K562 treated with DMSO at 1 percent for 24 hours (cell line): ENCODE data around the gene SCUBE1. TPM values are rescaled to one million over a fixed set of nuclear protein-coding genes. Genes with fewer than 3 reads are reported as not detected.

Experiments
- total RNA-seq: library from RNA; unstranded; fragments of 300-600 nt; gene quantifications from 2 replicates; pipeline ENCODE4 v1.2.3, GENCODE V29; 2022; ENCODE audit warnings: low read depth; ENCODE audit not compliant: insufficient read depth

The SCUBE1 gene
- 0.02 TPM in 1 of 2 replicates, not detected in the other for total RNA-seq

GRCh38 chr22:43343262-43343669 is at the start of gene SCUBE1:
Gene SCUBE1 (minus strand): TSS chr22:43343372. CDS start chr22:43343261, 111 bp downstream.

GRCh38 chr22:43186272-43187170 is 156.7 kb downstream of the SCUBE1 start, which contains the start of gene TTLL12:
Gene TTLL12 (minus strand): TSS chr22:43187134. CDS start chr22:43187069, 65 bp downstream.

DNA sequence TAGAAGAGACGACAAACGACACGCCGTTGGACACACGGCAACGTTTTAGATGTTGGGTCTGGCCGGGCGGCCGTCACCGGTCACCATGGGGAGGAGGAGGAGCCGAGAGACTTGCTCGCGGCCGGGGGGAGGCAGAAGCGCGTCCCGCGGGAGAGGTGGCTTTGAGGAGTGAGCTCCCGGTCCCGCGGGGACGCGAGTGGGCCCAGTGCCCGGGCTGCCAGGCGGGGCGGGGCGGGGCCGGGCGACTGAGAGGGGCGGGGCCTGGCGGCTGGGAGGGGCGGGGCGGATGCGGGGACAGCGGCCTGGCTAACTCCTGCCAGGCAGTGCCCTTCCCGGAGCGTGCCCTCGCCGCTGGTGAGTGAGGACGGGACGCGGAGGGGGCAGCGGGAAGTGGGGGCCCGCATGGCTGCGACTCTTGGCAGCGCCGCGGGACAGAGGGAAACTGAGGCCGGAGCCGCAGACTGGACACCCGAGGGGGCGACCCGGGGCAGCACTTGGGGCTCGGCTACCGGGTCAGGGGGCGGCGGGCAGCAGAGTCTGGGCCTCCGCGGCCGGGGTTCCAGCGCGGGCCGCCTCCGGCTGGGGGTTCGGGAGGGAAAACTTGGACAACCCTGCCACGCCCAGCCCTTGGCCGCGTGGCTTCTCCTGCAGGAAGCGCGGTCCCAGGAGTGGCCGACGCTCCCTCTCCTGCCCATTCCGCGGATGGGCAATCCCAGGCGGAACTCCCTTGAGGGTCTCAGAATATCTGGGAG is 191.7 kb downstream of the SCUBE1 start, which contains the start of gene TSPO:
Gene TSPO, plus strand, starts transcription at position 309 of the 752 bp plus-strand sequence. CDS start 7,680 bp downstream, outside the sequence.

Other genes starting within 250 kb of the SCUBE1 start
- 1.3 TPM in 1 of 2 replicates, not detected in the other for gene BIK, start 232.6 kb downstream of the SCUBE1 start, total RNA-seq
- 20.0 and 25.5 TPM in 2 replicates for gene MCAT, start 200.0 kb downstream of the SCUBE1 start, total RNA-seq
- 104 and 123 TPM in 2 replicates for gene TSPO, start 191.8 kb downstream of the SCUBE1 start, total RNA-seq
- 90.8 and 98.2 TPM in 2 replicates for gene TTLL12, start 156.2 kb downstream of the SCUBE1 start, total RNA-seq
- not detected in 2 replicates for gene MPPED1, start 68.6 kb upstream of the SCUBE1 start, total RNA-seq